GM21515 (cell line): ENCODE results near the gene NPBWR2.
A peak's percentile ranks its signal among the peaks of the same experiment; 100 is the strongest.

Experiments
- ATAC-seq: cut with Tn5 transposase; IDR thresholded peaks from one replicate; pipeline ENCODE4 v1.9.1; 2021; ENCODE audit not compliant: unreplicated experiment

The NPBWR2 gene

GRCh38 chr20:64074963-64075362 is 32.4 kb downstream of the NPBWR2 start:
- no peak for ATAC-seq

DNA sequence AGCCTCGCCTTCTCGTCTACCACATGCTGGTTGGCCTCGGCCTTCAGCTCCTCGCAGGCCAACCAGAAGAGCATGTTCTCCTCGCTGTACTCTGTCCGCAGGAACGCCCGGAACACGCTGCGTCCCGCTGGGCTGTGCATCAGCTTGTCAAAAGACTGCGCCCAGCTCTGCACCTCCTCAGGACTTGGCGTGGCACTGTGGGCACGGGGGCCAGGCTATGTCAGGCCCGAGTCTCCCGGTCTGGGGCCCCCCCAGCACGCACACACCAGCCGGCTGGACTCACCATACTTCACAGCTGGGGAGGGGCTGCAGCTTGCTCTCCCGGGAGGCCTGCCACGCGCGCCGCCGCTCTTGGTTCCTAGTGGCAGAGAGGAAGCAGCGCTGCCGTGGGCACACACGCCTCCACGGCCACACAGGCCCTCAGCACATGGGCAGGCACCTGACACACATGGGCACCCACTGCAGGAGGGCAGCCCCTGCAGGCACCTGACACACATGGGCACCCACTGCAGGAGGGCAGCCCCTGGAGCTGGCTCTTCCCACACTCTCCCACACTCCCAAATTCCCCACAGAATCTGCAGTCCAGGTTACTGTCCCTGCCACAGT is 33.1 kb downstream of the NPBWR2 start:
- ATAC-seq = no peak

DNA sequence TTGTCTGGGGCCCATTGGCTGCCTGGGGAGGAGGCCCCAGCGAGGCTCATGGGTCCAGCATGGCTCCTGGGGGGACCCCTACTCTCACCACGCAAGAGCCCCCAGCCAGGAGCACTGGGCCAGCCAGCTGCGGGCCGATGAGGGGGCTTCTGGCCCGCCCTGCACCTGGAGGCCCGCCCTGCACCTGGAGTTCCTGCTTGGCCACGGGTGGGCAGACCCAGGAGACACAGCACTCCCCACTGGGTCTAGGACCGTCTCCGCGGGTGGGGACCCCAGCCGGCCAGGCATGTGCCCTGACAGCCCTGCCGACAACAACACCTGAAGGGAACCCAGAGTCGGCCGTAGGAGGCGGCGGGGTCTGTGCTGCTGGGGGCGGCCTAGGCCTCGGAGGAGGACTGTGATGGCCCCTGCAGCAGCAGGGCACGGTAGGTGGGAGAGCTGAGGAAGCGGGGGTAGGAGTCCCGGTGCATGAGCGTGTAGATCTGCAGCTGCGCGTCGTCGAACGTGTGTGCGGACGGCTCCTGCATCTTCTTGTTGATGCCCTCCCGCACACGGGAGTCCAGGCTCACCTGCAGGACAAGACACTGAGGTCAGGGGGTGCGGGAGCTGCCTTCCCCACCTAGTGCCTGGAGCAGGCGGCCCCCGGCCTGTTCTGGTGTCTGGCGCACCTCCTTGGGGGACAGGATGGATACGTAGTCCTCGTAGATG is 33.7 kb downstream of the NPBWR2 start:
- ATAC-seq = no peak

DNA sequence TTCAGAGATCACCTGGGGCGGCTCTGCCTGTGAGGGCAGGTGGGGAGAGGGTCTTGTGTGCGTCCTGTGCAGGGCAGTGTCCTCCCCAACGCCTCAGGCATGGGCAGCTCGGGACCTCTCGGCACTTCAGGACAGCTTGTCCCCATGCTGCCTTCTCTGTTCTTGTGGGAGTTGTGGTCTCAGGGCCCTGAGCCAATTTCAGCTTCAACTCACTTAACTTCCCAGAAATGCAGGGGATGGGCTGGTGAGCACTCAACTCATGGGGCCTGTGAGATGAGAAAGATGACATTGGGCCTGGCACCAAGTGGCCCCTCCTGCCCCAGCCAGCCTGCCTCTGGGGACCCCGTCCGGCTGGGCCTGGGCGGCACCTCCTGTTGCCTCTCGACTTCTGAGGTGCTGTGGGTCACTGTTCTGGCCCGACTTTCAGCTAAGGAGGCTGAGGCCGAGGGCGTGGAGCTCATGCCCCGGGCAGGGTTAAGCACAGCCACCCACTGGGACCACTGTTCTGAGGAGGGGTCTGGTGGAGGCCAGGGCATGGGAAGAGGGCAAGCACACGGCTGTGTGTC is 34.8 kb downstream of the NPBWR2 start:
- no peak for ATAC-seq

DNA sequence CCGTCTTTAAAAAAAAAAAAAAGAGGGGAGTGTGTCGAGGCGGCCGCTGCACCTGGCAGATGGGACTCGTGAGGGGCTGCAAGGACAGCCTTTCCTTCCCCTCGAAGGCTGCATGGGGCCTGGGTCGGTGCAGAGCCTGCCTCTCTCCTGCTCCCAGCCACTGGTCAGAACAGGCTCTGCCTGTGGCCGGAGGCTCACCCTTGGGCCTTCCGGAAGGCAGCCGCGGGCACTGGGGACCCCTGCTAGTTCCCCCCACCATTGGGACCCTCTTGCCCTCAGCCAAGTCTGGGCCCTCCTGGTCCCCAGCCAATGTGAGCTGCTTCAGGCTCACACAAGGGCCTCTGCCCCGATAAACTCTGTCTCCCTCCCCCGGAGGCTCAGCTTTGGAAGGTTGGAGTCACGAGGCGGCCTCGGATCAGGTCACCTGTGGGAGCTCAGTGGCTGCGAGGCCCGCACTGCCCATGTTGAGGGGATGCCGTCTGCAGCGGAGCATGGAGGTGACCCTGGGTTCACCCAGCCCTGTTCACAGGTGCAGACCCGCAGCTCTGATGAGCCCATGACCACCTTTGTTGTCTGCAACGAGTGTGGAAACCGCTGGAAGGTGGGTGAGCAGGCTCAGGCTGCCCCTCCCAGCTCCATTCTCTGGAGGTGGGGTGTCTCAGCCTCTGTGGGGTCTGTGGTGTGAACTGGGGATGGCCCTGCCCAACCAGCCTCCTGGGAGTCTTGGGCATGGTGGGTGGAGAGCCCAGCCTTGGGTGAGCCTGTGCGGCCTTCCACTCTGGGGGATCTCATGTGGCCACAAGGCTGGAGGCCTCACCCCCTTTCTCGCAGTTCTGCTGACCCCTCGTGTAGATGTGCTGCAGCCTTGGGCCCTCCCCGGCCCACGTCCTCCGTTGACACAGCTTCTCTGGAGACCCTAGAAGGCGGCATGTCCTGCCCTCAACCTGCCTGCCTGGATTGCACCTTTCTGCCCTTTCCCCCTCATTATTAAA is 35.7 kb downstream of the NPBWR2 start:
- ATAC-seq = no peak

DNA sequence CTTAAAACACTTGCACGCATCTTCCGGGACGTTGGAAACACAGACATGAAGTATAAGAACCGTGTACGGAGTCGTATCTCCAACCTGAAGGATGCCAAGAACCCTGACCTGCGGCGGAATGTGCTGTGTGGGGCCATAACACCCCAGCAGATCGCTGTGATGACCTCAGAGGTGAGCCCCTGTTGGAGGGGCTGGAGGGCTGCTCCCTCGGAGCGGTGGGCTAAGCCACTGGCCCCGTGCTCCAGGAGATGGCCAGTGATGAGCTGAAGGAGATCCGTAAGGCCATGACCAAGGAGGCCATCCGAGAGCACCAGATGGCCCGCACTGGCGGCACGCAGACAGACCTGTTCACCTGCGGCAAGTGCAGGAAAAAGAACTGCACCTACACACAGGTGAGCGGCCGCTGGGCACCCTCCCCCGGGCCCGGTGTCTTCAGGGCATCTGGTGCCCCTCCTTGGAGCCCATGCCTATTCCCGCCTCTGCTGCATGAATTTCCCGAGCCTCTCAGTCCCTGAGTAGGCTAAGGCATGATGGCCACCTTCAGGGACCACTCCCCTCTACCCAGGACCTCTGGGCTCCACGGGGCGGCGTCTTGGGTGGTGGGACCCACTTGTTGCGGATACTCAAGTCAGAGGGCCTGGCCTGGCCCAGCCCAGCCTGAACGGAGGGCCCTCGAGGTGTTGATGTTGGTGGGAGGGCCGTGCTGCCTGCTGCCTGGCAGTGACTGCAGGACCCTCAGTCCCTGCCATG is 36.9 kb downstream of the NPBWR2 start:
- no peak for ATAC-seq

GRCh38 chr20:64069614-64070243 is 37.6 kb downstream of the NPBWR2 start:
- ATAC-seq = no peak

DNA sequence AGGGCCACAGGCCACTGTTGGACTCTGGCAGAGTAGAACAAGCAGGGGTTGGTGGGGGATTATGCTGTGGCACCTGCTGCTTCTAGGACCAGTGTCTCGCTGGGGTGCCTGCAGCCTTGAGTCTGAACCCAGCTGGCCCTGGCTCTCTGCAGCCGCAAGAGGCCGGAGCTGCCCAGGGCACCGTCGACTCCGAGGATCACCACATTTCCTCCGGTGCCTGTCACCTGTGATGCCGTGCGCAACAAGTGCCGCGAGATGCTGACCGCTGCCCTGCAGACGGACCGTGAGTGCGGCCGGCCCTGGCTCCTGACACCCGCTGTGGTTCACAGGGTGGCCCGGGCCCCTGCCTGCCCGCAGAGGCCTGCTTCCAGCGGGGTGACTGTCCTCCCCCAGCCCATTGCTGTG is 38.2 kb downstream of the NPBWR2 start:
- ATAC-seq = no peak

- ATAC-seq = no peak
Measured at GRCh38 chr20:64068386-64069208, 38.8 kb downstream of the NPBWR2 start.

DNA sequence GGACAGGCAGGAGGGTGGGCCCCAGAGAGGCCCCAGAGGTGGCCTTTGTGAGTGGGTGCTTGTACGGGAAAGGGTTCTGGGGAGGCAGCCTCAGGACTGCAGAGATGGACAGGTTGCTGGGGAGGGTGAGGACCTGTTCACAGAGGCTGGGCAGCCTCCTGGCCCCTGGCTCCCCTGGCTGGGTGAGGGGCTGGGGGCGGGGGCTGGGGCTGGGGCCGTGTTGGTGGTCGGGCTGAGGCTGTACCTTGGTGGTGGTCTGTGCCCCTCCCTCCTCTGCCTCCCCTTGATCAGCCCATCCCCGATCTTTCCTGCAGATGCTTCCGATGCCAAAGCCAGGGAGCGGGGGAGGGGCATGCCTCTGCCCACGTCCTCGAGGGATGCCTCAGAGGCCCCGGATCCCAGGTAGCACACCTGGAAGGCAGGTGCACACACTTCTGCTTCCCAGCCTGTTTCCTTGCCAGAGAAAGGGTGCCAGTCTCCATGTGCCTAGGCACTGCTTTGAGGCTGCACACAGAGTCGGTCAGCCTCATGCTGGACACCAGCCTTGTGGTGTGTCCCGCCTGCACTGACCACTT is 39.5 kb downstream of the NPBWR2 start:
- ATAC-seq = no peak

DNA sequence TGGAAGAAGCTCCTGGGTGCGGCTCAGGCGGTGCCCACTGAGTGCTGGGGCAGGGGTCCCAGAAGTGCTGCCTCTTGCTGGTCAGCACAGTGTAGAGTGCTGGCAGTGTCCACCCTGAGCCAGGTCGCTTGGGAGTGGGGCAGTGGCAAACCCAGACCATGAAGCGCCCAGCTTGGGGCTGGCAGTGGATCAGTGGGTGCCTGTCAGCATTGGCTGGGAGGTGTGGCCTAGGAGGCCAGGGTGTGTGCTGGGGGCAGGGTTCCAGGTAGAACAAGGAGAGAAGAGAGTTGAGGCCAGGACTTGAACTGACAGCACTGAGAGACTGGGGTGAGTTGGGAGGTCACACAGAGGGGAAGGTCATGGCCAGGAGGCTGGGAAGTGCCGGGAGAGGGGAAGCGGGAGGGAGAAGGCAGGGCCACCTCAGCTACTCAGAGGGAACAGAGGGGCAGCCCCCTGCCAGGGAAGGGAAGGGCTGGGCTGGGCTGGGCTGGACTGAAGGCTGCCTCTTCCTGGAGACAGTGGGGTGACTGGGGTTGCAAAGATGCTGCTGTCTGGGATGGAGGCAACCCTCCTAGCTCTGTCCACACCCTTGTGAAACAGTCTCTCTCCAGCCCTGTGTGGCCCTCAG is 40.2 kb downstream of the NPBWR2 start:
- no peak for ATAC-seq

DNA sequence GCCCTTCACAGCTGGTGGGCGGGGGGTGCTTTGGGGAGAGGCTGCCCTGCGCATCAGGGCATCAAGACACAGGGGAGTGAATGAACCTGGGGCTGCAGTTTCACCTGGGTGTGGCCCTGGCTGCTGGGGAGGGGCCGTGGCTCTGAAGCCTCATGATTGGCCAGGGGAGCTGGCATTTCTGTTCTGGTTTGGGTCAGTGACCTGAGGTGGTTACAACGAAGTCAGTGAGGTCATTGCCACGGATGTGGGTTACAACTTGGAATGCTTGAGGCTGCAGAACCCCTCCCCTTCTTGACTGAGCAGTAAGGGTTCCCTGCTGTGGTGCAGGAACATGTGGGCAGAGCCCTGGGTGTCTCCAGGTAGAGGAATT is 41.4 kb downstream of the NPBWR2 start:
- peak; percentile 35 for ATAC-seq

GRCh38 chr20:64065062-64065973 is 42.0 kb downstream of the NPBWR2 start:
- no peak for ATAC-seq

DNA sequence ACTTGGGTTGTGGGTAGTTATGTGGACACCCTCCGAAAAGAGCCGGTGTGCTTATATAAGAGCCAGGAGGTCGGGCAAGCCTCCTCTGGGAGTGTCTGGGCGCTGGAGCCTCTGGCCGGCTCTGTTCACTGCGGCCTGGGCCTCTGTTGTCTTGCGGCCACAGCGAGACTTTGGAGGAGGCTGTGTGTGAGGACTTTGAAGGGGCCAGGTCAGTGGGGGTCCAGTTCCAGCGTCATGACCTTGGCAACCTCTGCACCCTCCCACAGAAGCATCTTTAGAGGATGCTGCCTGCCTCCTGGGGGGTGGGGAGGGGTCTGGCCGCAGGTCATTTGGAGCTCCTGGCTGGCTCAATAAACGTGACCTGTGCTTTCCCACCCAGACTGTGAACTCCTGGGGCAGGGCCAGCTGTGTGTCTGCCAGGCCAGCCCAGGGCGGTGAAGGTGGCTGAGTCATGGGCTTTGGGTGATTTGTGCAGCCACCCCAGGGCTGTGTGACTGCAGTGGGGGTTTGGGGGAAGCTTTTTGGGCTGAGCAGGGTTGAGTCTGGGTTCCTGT is 43.1 kb downstream of the NPBWR2 start:
- no peak for ATAC-seq

DNA sequence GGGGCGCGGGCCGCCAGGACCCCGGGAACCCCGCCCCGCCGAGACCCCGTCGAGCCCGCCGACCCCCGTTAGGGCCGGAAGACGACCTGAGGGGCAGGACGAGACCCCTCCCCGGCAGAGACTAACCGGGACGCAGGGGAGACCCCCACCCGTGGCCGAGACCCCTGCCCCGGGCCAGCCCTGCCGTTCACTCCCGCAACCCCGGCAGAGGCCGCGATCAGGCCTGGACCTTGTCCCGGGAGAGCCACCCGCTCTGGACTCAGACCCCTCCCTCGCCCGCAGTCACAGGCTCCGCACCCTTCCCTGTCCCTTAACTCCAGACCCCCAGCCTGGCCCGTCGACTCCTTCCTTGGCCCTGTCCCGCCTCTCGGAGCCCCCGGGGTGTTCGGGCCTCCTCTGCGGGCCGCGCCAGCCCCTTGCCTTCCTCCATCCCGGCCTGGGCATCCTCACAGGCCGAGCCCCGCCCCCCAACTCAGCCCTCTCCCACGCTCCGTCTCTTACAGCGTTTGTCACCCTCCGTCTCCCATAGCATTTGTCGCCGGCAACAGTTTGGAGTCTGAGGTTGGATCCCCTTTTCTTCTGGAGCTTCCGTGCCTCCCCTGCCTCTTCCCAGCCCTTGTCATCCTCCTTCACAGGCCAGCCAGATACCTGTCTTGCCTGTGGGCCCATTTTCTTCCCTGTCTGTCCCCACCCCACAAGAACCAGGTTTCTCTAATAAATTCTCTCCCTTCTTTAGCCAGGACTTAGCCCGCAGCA is 43.8 kb downstream of the NPBWR2 start:
- no peak for ATAC-seq

GRCh38 chr20:64062596-64063388 is 44.6 kb downstream of the NPBWR2 start, which contains the start of gene TCEA2:
TCEA2 (plus strand) TSS chr20:64063198; CDS start chr20:64063313, 115 bp downstream.
- ATAC-seq = peak; percentile 70
